ENCODE data around the gene CAMKMT.

The CAMKMT gene

GRCh38 chr2:44320832-44321231, 40.9 kb upstream of the CAMKMT start:
- Histone ChIP-seq H4K20me1 (ENCODE audit: insufficient read depth, low read length) (no peaks in the 10 kb centered on the region), H3K9me2 (ENCODE audit: low read depth, low read length) (no peaks in the 10 kb centered on the region), H3K4me2 (ENCODE audit: low read length) (no peak overlapping the region), H2AFZ (ENCODE audit: low read length) (no peak overlapping the region), H3K36me3 (ENCODE audit: insufficient read depth, low read length) (peaks cover 82% of the 10 kb centered on the region), H3F3A (ENCODE audit: insufficient read depth, low read length) (no peaks in the 10 kb centered on the region), H3K4me3 (ENCODE audit: low read depth, low read length, poor library complexity, severe bottlenecking) (no peak overlapping the region), H3K9me3 (ENCODE audit: low read length) (no peaks in the 10 kb centered on the region), H3K79me2 (ENCODE audit: insufficient read depth, low read length) (no peaks in the 10 kb centered on the region), H3K9ac (ENCODE audit: low read length) (no peak overlapping the region), H3K4me1 (ENCODE audit: insufficient read depth, low read length, severe bottlenecking) (no peaks in the 10 kb centered on the region), H3K27ac (ENCODE audit: low read depth, low read length, poor library complexity, severe bottlenecking) (no peak overlapping the region), H3K27me3 (ENCODE audit: insufficient read depth, low read length) (no peaks in the 10 kb centered on the region)
- TF ChIP-seq EZH2 (IDR thresholded peaks at IDR 0.05; ENCODE audit: borderline replicate concordance, low read length) (no peak), CTCF (IDR thresholded peaks at IDR 0.05; ENCODE audit: low read length) (no peak)

GRCh38 chr2:44321360-44321759, 40.4 kb upstream of the CAMKMT start:
- Histone ChIP-seq H3K4me2 (ENCODE audit: low read length) (no peak overlapping the region), H3K36me3 (ENCODE audit: insufficient read depth, low read length) (peaks cover 81% of the 10 kb centered on the region), H3K27ac (ENCODE audit: low read depth, low read length, poor library complexity, severe bottlenecking) (no peak overlapping the region), H4K20me1 (ENCODE audit: insufficient read depth, low read length) (no peaks in the 10 kb centered on the region), H3K4me1 (ENCODE audit: insufficient read depth, low read length, severe bottlenecking) (no peaks in the 10 kb centered on the region), H2AFZ (ENCODE audit: low read length) (no peak overlapping the region), H3K4me3 (ENCODE audit: low read depth, low read length, poor library complexity, severe bottlenecking) (no peak overlapping the region), H3K79me2 (ENCODE audit: insufficient read depth, low read length) (no peaks in the 10 kb centered on the region), H3K9me3 (ENCODE audit: low read length) (no peaks in the 10 kb centered on the region), H3F3A (ENCODE audit: insufficient read depth, low read length) (no peaks in the 10 kb centered on the region), H3K27me3 (ENCODE audit: insufficient read depth, low read length) (no peaks in the 10 kb centered on the region), H3K9me2 (ENCODE audit: low read depth, low read length) (no peaks in the 10 kb centered on the region), H3K9ac (ENCODE audit: low read length) (no peak overlapping the region)
- no peak for TF ChIP-seq CTCF (IDR thresholded peaks at IDR 0.05; ENCODE audit: low read length)
- TF ChIP-seq EZH2 (IDR thresholded peaks at IDR 0.05; ENCODE audit: borderline replicate concordance, low read length) = no peak

GRCh38 chr2:44324971-44325426, 36.7 kb upstream of the CAMKMT start:
- peaks cover 75% of the 10 kb centered on the region for H3K36me3 ChIP-seq (ENCODE audit: insufficient read depth, low read length)
- H3K9me2 ChIP-seq (ENCODE audit: low read depth, low read length) = no peaks in the 10 kb centered on the region
- H3K9ac ChIP-seq (ENCODE audit: low read length) = no peak overlapping the region
- H2AFZ ChIP-seq (ENCODE audit: low read length) = no peak overlapping the region
- no peaks in the 10 kb centered on the region for H3K79me2 ChIP-seq (ENCODE audit: insufficient read depth, low read length)
- H3K4me3 ChIP-seq (ENCODE audit: low read depth, low read length, poor library complexity, severe bottlenecking) = no peak overlapping the region
- no peaks in the 10 kb centered on the region for H3F3A ChIP-seq (ENCODE audit: insufficient read depth, low read length)
- no peak overlapping the region for H3K4me2 ChIP-seq (ENCODE audit: low read length)
- no peaks in the 10 kb centered on the region for H3K4me1 ChIP-seq (ENCODE audit: insufficient read depth, low read length, severe bottlenecking)
- H3K27ac ChIP-seq (ENCODE audit: low read depth, low read length, poor library complexity, severe bottlenecking) = no peak overlapping the region
- H3K27me3 ChIP-seq (ENCODE audit: insufficient read depth, low read length) = no peaks in the 10 kb centered on the region
- H4K20me1 ChIP-seq (ENCODE audit: insufficient read depth, low read length) = no peaks in the 10 kb centered on the region
- TF ChIP-seq EZH2 (IDR thresholded peaks at IDR 0.05; ENCODE audit: borderline replicate concordance, low read length) (no peak), CTCF (IDR thresholded peaks at IDR 0.05; ENCODE audit: low read length) (no peak)
- no peaks in the 10 kb centered on the region for H3K9me3 ChIP-seq (ENCODE audit: low read length)
